ENCODE data around the gene CRYAA.
"Not testable (repeated sequence)": the region's sequence is repeated elsewhere in the genome, so short reads cannot be mapped to it uniquely, and the experiment has no call there.

The CRYAA gene, protein sequence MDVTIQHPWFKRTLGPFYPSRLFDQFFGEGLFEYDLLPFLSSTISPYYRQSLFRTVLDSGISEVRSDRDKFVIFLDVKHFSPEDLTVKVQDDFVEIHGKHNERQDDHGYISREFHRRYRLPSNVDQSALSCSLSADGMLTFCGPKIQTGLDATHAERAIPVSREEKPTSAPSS

DNA sequence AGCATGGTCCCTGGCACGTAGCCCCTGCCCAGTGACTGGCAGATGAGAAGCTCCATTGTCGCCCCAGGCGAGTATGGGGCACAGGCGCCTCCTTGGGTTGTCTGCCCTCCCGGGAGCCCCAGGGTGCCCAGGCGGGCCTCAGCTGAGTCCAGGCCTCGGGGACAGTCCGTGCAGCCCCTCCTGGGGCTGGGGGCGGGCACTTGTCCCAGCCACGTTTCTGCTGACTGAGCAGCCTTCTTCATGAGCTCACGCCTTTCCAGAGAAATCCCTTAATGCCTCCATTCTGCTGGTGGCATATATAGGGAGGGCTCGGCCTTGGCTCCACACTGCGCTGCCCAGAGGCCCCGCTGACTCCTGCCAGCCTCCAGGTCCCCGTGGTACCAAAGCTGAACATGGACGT is at the start of gene CRYAA:
CRYAA (plus strand) TSS at position 301 of the 400 bp plus-strand sequence; CDS start at position 393, 92 bp downstream.
- no CpG with 5 or more reads among the region's 16 CpGs for WGBS (ENCODE audit: insufficient coverage, insufficient read length)
- not testable (repeated sequence) for H3K27me3 ChIP-seq (ENCODE audit: control insufficient read depth, insufficient read depth, low read length); H3K27ac ChIP-seq (ENCODE audit: low read length); H3K9me3 ChIP-seq (ENCODE audit: control insufficient read depth, insufficient read depth, low read length); DNase-seq (ENCODE audit: low read depth, low spot score); H3K4me3 ChIP-seq (ENCODE audit: low read length); H3K4me1 ChIP-seq (ENCODE audit: control insufficient read depth, insufficient read depth, low read length); H3K36me3 ChIP-seq (ENCODE audit: control insufficient read depth, insufficient read depth, low read length)

DNA sequence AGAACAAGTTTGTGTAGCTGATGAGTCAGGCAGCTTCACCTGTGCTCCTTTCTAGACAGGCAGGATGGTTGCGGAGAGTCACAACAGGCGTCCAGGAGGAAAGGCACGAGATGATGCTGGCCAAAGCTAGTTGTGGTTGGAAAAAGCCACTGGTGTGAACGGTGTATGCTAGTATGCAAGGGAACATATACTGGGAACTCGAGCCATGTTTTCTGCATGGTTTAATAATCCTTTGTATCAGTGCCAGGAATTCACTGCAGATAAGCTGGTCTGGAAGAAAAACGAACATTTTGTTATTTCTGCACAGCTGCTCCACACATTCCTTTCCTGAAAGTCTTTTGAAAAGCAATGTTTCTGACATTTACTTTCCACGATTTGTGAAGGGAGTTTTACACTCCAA is 38.7 kb upstream of the CRYAA start:
- H3K4me1 ChIP-seq (ENCODE audit: control insufficient read depth, insufficient read depth, low read length); H3K27me3 ChIP-seq (ENCODE audit: control insufficient read depth, insufficient read depth, low read length); H3K36me3 ChIP-seq (ENCODE audit: control insufficient read depth, insufficient read depth, low read length); DNase-seq (ENCODE audit: low read depth, low spot score); H3K4me3 ChIP-seq (ENCODE audit: low read length); H3K9me3 ChIP-seq (ENCODE audit: control insufficient read depth, insufficient read depth, low read length); H3K27ac ChIP-seq (ENCODE audit: low read length): not testable (repeated sequence)
- WGBS (ENCODE audit: insufficient coverage, insufficient read length): no CpG with 5 or more reads among the region's 7 CpGs

DNA sequence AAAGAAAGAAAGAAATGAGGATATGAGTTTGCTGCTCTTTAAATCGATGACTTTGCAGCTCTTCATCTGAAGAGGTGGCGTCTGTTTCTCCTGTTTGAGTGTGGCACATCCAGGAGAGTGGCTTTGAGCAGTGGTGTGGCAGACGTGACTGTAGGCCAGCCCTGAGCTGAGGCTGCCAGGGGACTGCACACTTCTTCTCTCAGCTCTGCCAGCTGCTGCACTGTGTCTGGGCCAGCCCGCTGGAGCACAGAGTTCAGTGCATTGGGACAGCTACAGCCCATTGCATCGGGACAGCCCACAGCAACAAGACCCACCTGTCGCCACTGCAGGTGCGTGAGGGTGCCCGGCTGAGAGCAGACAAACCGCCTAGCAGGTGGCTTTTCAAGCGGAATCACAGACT is 34.3 kb upstream of the CRYAA start:
- H3K27me3 ChIP-seq (ENCODE audit: control insufficient read depth, insufficient read depth, low read length): not testable (repeated sequence)
- WGBS (ENCODE audit: insufficient coverage, insufficient read length): no CpG with 5 or more reads among the region's 10 CpGs

DNA sequence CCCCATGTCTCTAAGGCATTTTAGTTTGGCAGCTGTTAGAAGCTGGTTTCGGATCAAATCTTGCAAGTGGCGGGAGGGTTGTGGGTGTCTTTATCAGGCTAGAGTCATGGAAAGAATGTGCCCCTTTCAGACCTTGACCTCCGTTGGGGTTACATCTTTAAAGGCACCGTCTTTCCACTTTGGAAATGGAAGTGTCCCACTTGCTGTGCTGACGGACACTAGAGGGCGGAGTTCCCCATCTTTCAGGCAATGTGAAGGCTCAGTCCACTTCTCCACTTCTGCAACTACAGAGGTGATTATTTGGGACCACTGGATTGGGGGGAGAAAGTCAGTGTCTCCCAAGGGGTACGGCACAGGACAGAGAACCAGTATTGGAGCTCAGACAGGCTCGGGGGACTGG is 29.9 kb upstream of the CRYAA start:
- not testable (repeated sequence) for H3K4me1 ChIP-seq (ENCODE audit: control insufficient read depth, insufficient read depth, low read length); H3K27me3 ChIP-seq (ENCODE audit: control insufficient read depth, insufficient read depth, low read length); H3K27ac ChIP-seq (ENCODE audit: low read length); H3K9me3 ChIP-seq (ENCODE audit: control insufficient read depth, insufficient read depth, low read length); DNase-seq (ENCODE audit: low read depth, low spot score); H3K4me3 ChIP-seq (ENCODE audit: low read length); H3K36me3 ChIP-seq (ENCODE audit: control insufficient read depth, insufficient read depth, low read length)
- no CpG with 5 or more reads among the region's 8 CpGs for WGBS (ENCODE audit: insufficient coverage, insufficient read length)

More for the DNA sequence above, 34.3 kb upstream of the CRYAA start:
- not testable (repeated sequence) for H3K4me3 ChIP-seq (ENCODE audit: low read length); H3K9me3 ChIP-seq (ENCODE audit: control insufficient read depth, insufficient read depth, low read length); H3K36me3 ChIP-seq (ENCODE audit: control insufficient read depth, insufficient read depth, low read length); H3K27ac ChIP-seq (ENCODE audit: low read length); H3K4me1 ChIP-seq (ENCODE audit: control insufficient read depth, insufficient read depth, low read length); DNase-seq (ENCODE audit: low read depth, low spot score)

DNA sequence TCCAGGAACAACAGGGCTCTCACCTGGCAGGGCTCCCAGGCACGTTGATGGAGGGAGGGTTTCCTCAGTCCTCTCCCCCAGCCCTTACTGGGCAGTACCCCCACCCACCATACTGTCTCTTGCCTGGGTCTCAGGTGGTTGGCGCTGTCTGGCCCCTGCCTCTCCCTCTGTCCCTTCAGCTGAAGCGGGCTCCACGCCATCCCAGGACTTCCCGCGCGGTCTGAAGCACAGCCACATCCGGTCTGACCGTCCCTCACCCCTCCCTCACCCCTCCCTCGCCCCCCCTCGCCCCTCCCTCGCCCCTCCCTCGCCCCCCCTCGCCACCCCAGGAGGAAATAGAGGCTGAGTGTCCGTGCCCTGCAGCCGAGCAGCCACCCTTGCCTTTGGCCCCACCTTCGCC is 27.4 kb upstream of the CRYAA start:
- H3K27me3 ChIP-seq (ENCODE audit: control insufficient read depth, insufficient read depth, low read length); DNase-seq (ENCODE audit: low read depth, low spot score); H3K27ac ChIP-seq (ENCODE audit: low read length); H3K4me1 ChIP-seq (ENCODE audit: control insufficient read depth, insufficient read depth, low read length); H3K4me3 ChIP-seq (ENCODE audit: low read length); H3K36me3 ChIP-seq (ENCODE audit: control insufficient read depth, insufficient read depth, low read length); H3K9me3 ChIP-seq (ENCODE audit: control insufficient read depth, insufficient read depth, low read length): not testable (repeated sequence)
- no CpG with 5 or more reads among the region's 17 CpGs for WGBS (ENCODE audit: insufficient coverage, insufficient read length)

DNA sequence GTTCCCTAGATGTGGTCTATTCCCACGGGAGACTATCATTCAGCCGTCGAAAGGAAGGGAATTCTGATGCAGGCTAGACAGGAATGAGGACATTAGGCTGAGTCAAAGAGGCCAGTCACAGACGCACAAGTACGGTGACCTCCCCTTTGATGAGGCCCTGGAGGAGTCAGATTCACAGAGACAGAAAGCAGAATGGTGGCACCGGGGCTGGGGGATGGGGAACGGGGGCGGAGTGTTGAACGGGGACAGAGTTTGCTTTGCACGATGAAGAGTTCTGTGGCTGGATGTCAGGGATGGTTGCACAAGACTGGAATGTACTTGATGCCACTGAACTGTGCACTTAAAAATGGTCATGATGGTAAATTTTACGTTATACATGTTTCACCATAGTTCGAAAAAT is 22.2 kb upstream of the CRYAA start:
- not testable (repeated sequence) for H3K36me3 ChIP-seq (ENCODE audit: control insufficient read depth, insufficient read depth, low read length); H3K27me3 ChIP-seq (ENCODE audit: control insufficient read depth, insufficient read depth, low read length); H3K4me1 ChIP-seq (ENCODE audit: control insufficient read depth, insufficient read depth, low read length); DNase-seq (ENCODE audit: low read depth, low spot score); H3K9me3 ChIP-seq (ENCODE audit: control insufficient read depth, insufficient read depth, low read length); H3K27ac ChIP-seq (ENCODE audit: low read length); H3K4me3 ChIP-seq (ENCODE audit: low read length)
- no CpG with 5 or more reads among the region's 12 CpGs for WGBS (ENCODE audit: insufficient coverage, insufficient read length)

DNA sequence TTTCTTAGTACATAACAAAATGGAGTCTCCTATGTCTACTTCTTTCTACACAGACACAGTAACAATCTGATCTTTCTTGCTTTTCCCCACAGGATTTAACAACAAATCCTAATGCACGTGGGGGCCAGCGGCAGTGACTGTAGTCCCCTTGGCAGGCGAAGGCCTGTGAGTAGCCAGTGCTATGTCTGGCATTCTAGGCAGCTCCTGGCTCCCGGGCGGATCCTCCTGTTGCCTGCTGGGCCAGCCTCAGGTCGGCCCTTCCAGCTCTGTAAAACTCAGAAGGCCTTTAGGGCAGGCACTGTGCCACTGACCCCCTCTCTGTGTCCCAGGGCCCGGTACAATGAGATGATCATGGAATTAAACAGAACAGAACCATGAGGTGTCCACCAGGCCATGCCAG is 20.8 kb upstream of the CRYAA start:
- H3K4me3 ChIP-seq (ENCODE audit: low read length); H3K4me1 ChIP-seq (ENCODE audit: control insufficient read depth, insufficient read depth, low read length); DNase-seq (ENCODE audit: low read depth, low spot score); H3K27ac ChIP-seq (ENCODE audit: low read length); H3K36me3 ChIP-seq (ENCODE audit: control insufficient read depth, insufficient read depth, low read length); H3K9me3 ChIP-seq (ENCODE audit: control insufficient read depth, insufficient read depth, low read length); H3K27me3 ChIP-seq (ENCODE audit: control insufficient read depth, insufficient read depth, low read length): not testable (repeated sequence)
- no CpG with 5 or more reads among the region's 7 CpGs for WGBS (ENCODE audit: insufficient coverage, insufficient read length)

DNA sequence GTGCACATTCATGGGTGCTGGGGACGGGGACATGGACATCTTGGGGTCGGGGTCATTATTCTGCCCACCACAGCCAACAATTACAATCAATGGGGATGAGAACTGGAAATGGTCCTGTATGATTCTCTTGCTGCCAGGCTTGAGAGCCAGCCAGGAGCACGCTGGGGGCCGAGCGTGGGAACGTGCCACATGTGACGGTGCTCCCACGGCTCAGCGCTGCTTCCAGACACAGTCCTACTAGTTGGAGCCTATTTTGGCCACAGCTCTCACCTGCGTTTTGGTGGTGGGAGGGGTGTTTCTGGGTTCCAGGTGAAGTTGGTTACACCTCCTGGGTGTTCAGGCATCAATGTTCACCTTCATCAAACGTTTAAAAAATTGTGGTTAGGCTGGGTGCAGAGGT is 19.5 kb upstream of the CRYAA start:
- WGBS (ENCODE audit: insufficient coverage, insufficient read length): no CpG with 5 or more reads among the region's 11 CpGs
- DNase-seq (ENCODE audit: low read depth, low spot score); H3K9me3 ChIP-seq (ENCODE audit: control insufficient read depth, insufficient read depth, low read length); H3K27me3 ChIP-seq (ENCODE audit: control insufficient read depth, insufficient read depth, low read length); H3K4me3 ChIP-seq (ENCODE audit: low read length); H3K27ac ChIP-seq (ENCODE audit: low read length); H3K36me3 ChIP-seq (ENCODE audit: control insufficient read depth, insufficient read depth, low read length); H3K4me1 ChIP-seq (ENCODE audit: control insufficient read depth, insufficient read depth, low read length): not testable (repeated sequence)

DNA sequence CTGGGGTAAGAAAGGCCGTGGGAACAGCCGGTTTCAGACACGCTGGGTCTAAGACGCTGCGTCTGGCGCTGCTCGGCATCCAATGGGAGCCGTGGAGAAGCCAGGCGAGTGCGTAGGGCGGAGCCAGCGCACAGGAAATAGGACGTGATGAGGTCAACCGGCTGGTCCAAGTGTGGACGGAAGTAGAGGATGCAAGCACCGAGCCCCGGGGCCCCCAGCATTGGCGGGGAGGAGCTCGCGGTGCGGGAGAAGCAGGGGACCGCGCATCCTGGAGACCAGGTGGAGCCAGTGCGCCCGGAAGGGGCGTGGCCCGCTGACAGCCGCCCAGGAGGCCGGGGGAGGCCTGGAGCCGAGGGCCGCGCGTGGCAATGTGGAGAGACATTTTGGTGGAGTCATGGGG is 15.2 kb upstream of the CRYAA start:
- H3K27me3 ChIP-seq (ENCODE audit: control insufficient read depth, insufficient read depth, low read length): not testable (repeated sequence)

DNA sequence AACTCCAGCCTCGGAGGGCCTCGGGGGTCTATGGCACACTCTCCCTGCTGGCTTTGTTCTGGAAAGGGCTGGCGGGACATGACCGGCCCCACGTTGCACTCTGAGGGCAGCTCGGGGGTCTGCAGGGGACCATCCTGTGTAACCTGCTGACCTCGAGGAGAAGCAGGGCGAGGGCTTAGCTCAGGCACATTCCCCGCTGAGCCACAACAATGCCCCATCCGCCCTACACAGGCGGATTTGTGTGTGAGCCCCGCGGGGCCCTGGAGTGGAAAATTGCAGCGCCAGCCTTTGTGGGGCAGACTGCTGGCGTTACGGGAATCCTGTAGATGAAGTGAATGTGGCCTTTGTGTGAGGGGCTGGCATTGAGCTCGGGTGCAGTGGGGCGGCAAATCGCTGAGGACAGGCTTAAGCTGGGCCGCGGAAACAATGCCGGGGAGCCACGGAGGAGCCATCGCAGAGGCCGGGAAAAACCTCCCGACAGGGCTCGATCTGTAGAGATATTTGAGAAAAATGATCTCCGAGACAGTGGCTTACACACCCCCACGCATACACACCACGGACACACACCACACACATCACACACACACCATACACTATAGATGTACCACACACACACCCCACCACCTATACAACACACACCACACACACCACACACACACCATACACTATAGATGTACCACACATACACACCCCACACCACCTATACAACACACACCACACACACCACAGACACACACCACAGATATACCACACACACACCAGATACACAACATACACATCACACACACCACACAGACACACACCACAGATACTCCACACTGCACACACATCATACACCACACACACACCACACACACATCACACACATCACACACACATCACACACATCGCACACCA is 9.3 kb upstream of the CRYAA start:
- WGBS (ENCODE audit: insufficient coverage, insufficient read length): no CpG with 5 or more reads among the region's 31 CpGs
- H3K4me3 ChIP-seq (ENCODE audit: low read length); DNase-seq (ENCODE audit: low read depth, low spot score); H3K36me3 ChIP-seq (ENCODE audit: control insufficient read depth, insufficient read depth, low read length); H3K4me1 ChIP-seq (ENCODE audit: control insufficient read depth, insufficient read depth, low read length); H3K27ac ChIP-seq (ENCODE audit: low read length); H3K27me3 ChIP-seq (ENCODE audit: control insufficient read depth, insufficient read depth, low read length); H3K9me3 ChIP-seq (ENCODE audit: control insufficient read depth, insufficient read depth, low read length): not testable (repeated sequence)

More for the DNA sequence above, 15.2 kb upstream of the CRYAA start:
- H3K27ac ChIP-seq (ENCODE audit: low read length); H3K4me1 ChIP-seq (ENCODE audit: control insufficient read depth, insufficient read depth, low read length); H3K9me3 ChIP-seq (ENCODE audit: control insufficient read depth, insufficient read depth, low read length); H3K36me3 ChIP-seq (ENCODE audit: control insufficient read depth, insufficient read depth, low read length); H3K4me3 ChIP-seq (ENCODE audit: low read length); DNase-seq (ENCODE audit: low read depth, low spot score): not testable (repeated sequence)
- WGBS (ENCODE audit: insufficient coverage, insufficient read length): no CpG with 5 or more reads among the region's 33 CpGs

Data from iPS DF 6.9 (cell line).